Measurements from ENCODE around the gene SLC29A2.

Gene SLC29A2

GRCh38 chr11:66418168-66418985 is 46.8 kb upstream of the SLC29A2 start (continued):
- TF ChIP-seq ZBTB44 (tag by site-specific recombination; IDR thresholded peaks at IDR 0.05) (no peak), PRDM10 (tag by site-specific recombination; IDR thresholded peaks at IDR 0.05) (no peak), ZNF513 (tag by site-specific recombination; IDR thresholded peaks at IDR 0.05) (no peak), ZBTB49 (tag by site-specific recombination; IDR thresholded peaks at IDR 0.05; ENCODE audit: low read depth) (no peak), ZNF280C (tag by site-specific recombination; IDR thresholded peaks at IDR 0.05) (no peak), ZEB2 (tag by site-specific recombination; IDR thresholded peaks at IDR 0.05) (no peak), ZNF354C (tag by site-specific recombination; IDR thresholded peaks at IDR 0.05; ENCODE audit: borderline replicate concordance, low read depth) (no peak), PRDM1 (tag by site-specific recombination; IDR thresholded peaks at IDR 0.05) (peak; percentile 74), ZNF571 (tag by site-specific recombination; IDR thresholded peaks at IDR 0.05) (no peak), ZNF660 (tag by site-specific recombination; IDR thresholded peaks at IDR 0.05) (peak; percentile 84), ZNF645 (tag by site-specific recombination; IDR thresholded peaks at IDR 0.05) (no peak), ZSCAN18 (tag by site-specific recombination; IDR thresholded peaks at IDR 0.05) (no peak), ZNF18 (tag by site-specific recombination; IDR thresholded peaks at IDR 0.05) (no peak), ZSCAN16 (tag by site-specific recombination; IDR thresholded peaks at IDR 0.05) (no peak), ZNF148 (tag by site-specific recombination; IDR thresholded peaks at IDR 0.05; ENCODE audit: borderline replicate concordance) (no peak), ZNF501 (tag by site-specific recombination; IDR thresholded peaks at IDR 0.05) (no peak), ZBTB20 (tag by site-specific recombination; IDR thresholded peaks at IDR 0.05) (no peak), ZNF785 (tag by site-specific recombination; IDR thresholded peaks at IDR 0.05) (no peak), ZNF560 (tag by site-specific recombination; IDR thresholded peaks at IDR 0.05; ENCODE audit: borderline replicate concordance) (no peak)

Measured in HEK293 (cell line).